ENCODE results near the gene CSPG4.
A peak's percentile ranks its signal among the peaks of the same experiment; 100 is the strongest.
"Not testable (repeated sequence)": the region's sequence is repeated elsewhere in the genome, so short reads cannot be mapped to it uniquely, and the experiment has no call there.

CSPG4 gene

GRCh38 chr15:75682181-75683135 is 30.2 kb downstream of the CSPG4 start:
- Mint-ChIP-seq H3K27ac (no peak overlapping the region), H3K4me3 (no peak overlapping the region), H3K27me3 (peaks cover 3% of the 10 kb centered on the region), H3K4me1 (peaks cover 6% of the 10 kb centered on the region), H3K9me3 (no peaks in the 10 kb centered on the region), H3K36me3 (no peaks in the 10 kb centered on the region)
- no peak for ATAC-seq

GRCh38 chr15:75680007-75680789 is 32.5 kb downstream of the CSPG4 start:
- H3K4me1 Mint-ChIP-seq, result peaks cover 6% of the 10 kb centered on the region
- no peak overlapping the region for H3K4me3 Mint-ChIP-seq
- H3K27me3 Mint-ChIP-seq, result peaks cover 4% of the 10 kb centered on the region
- H3K9me3 Mint-ChIP-seq, result no peaks in the 10 kb centered on the region
- ATAC-seq, result no peak
- H3K27ac Mint-ChIP-seq, result no peak overlapping the region
- no peaks in the 10 kb centered on the region for H3K36me3 Mint-ChIP-seq

- not testable (repeated sequence) for H3K4me3 Mint-ChIP-seq, ATAC-seq, H3K9me3 Mint-ChIP-seq, H3K36me3 Mint-ChIP-seq, H3K4me1 Mint-ChIP-seq, H3K27me3 Mint-ChIP-seq
- peak overlapping the region; percentile 1 for H3K27ac Mint-ChIP-seq
Measured at GRCh38 chr15:75678324-75678690, 34.3 kb downstream of the CSPG4 start.

GRCh38 chr15:75677465-75678323 is 35.0 kb downstream of the CSPG4 start:
- peaks cover 6% of the 10 kb centered on the region for H3K4me1 Mint-ChIP-seq

GRCh38 chr15:75676688-75677464 is 35.8 kb downstream of the CSPG4 start:
- Mint-ChIP-seq H3K4me1 (peaks cover 6% of the 10 kb centered on the region), H3K27me3 (peaks cover 5% of the 10 kb centered on the region), H3K4me3 (no peak overlapping the region)

More at GRCh38 chr15:75677465-75678323, 35.0 kb downstream of the CSPG4 start:
- Mint-ChIP-seq H3K27ac (no peak overlapping the region), H3K9me3 (no peaks in the 10 kb centered on the region), H3K36me3 (no peaks in the 10 kb centered on the region), H3K4me3 (no peak overlapping the region), H3K27me3 (peaks cover 5% of the 10 kb centered on the region)
- no peak for ATAC-seq

GRCh38 chr15:75675579-75676404 is 36.9 kb downstream of the CSPG4 start:
- ATAC-seq, result no peak
- Mint-ChIP-seq H3K4me1 (peaks cover 6% of the 10 kb centered on the region), H3K27ac (no peak overlapping the region), H3K27me3 (peaks cover 5% of the 10 kb centered on the region), H3K9me3 (no peaks in the 10 kb centered on the region), H3K36me3 (no peaks in the 10 kb centered on the region), H3K4me3 (no peak overlapping the region)

More at GRCh38 chr15:75676688-75677464, 35.8 kb downstream of the CSPG4 start:
- Mint-ChIP-seq H3K27ac (no peak overlapping the region), H3K9me3 (no peaks in the 10 kb centered on the region), H3K36me3 (no peaks in the 10 kb centered on the region)
- no peak for ATAC-seq

- Mint-ChIP-seq H3K27ac (no peak overlapping the region), H3K4me1 (peaks cover 6% of the 10 kb centered on the region), H3K36me3 (no peaks in the 10 kb centered on the region), H3K27me3 (peaks cover 5% of the 10 kb centered on the region), H3K4me3 (no peak overlapping the region), H3K9me3 (no peaks in the 10 kb centered on the region)
- ATAC-seq, result no peak
Measured at GRCh38 chr15:75674366-75674765, 38.3 kb downstream of the CSPG4 start.

GRCh38 chr15:75673426-75674235 is 39.0 kb downstream of the CSPG4 start:
- Mint-ChIP-seq H3K9me3 (no peaks in the 10 kb centered on the region), H3K27me3 (peaks cover 9% of the 10 kb centered on the region), H3K36me3 (no peaks in the 10 kb centered on the region), H3K27ac (no peak overlapping the region), H3K4me1 (peaks cover 6% of the 10 kb centered on the region), H3K4me3 (no peak overlapping the region)
- peak; percentile 32 for ATAC-seq

- H3K4me1 Mint-ChIP-seq, result peaks cover 2% of the 10 kb centered on the region
- no peak overlapping the region for H3K27ac Mint-ChIP-seq
- no peak overlapping the region for H3K4me3 Mint-ChIP-seq
- ATAC-seq, result peak; percentile 34
- no peaks in the 10 kb centered on the region for H3K36me3 Mint-ChIP-seq
- no peaks in the 10 kb centered on the region for H3K9me3 Mint-ChIP-seq
- H3K27me3 Mint-ChIP-seq, result peaks cover 12% of the 10 kb centered on the region
Measured at GRCh38 chr15:75672646-75673425, 39.8 kb downstream of the CSPG4 start.

GRCh38 chr15:75671730-75672602 is 40.7 kb downstream of the CSPG4 start:
- Mint-ChIP-seq H3K27ac (no peak overlapping the region), H3K27me3 (peaks cover 12% of the 10 kb centered on the region), H3K36me3 (no peaks in the 10 kb centered on the region), H3K4me3 (no peak overlapping the region), H3K9me3 (no peaks in the 10 kb centered on the region), H3K4me1 (no peaks in the 10 kb centered on the region)
- ATAC-seq, result no peak

- Mint-ChIP-seq H3K4me3 (no peak overlapping the region), H3K27ac (no peak overlapping the region)
Measured at GRCh38 chr15:75669879-75670212, 42.8 kb downstream of the CSPG4 start.

More at GRCh38 chr15:75669879-75670212, 42.8 kb downstream of the CSPG4 start:
- Mint-ChIP-seq H3K9me3 (no peaks in the 10 kb centered on the region), H3K36me3 (no peaks in the 10 kb centered on the region), H3K27me3 (peaks cover 22% of the 10 kb centered on the region), H3K4me1 (no peaks in the 10 kb centered on the region)
- no peak for ATAC-seq
